Measurements from ENCODE around the gene GJB3.

Gene GJB3

GRCh38 chr1:34822202-34822601 is 41.2 kb downstream of the GJB3 start:
- no peak for DNase-seq (ENCODE audit: low read depth in 1 of 2, low spot score in 1 of 2)

- no peak for DNase-seq (ENCODE audit: low read depth in 1 of 2, low spot score in 1 of 2)
These were observed 43.9 kb downstream of the GJB3 start for GRCh38 chr1:34824817-34825454.

GRCh38 chr1:34825455-34826091 is 44.6 kb downstream of the GJB3 start:
- no peak for DNase-seq (ENCODE audit: low read depth in 1 of 2, low spot score in 1 of 2)

- DNase-seq (ENCODE audit: low read depth in 1 of 2, low spot score in 1 of 2) = no peak
These were observed 46.4 kb downstream of the GJB3 start for GRCh38 chr1:34827341-34827941.

- DNase-seq (ENCODE audit: low read depth in 1 of 2, low spot score in 1 of 2) = no peak
These were observed 47.6 kb downstream of the GJB3 start for GRCh38 chr1:34828611-34829010.

GRCh38 chr1:34829250-34829649 is 48.2 kb downstream of the GJB3 start:
- no peak for DNase-seq (ENCODE audit: low read depth in 1 of 2, low spot score in 1 of 2)

GRCh38 chr1:34831721-34832246 is 50.8 kb downstream of the GJB3 start:
- DNase-seq (ENCODE audit: low read depth in 1 of 2, low spot score in 1 of 2) = no peak

GRCh38 chr1:34833711-34834110 is 52.7 kb downstream of the GJB3 start:
- no peak for DNase-seq (ENCODE audit: low read depth in 1 of 2, low spot score in 1 of 2)
